ENCODE measurements around the gene TDRKH. TPM values are rescaled to one million over a fixed set of nuclear protein-coding genes. Genes with fewer than 3 reads are reported as not detected.
A peak's percentile ranks its signal among the peaks of the same experiment; 100 is the strongest.
"Not testable (repeated sequence)": the region's sequence is repeated elsewhere in the genome, so short reads cannot be mapped to it uniquely, and the experiment has no call there.

TDRKH gene
- polyA plus RNA-seq, 1 experiment, result 1.1 TPM

DNA sequence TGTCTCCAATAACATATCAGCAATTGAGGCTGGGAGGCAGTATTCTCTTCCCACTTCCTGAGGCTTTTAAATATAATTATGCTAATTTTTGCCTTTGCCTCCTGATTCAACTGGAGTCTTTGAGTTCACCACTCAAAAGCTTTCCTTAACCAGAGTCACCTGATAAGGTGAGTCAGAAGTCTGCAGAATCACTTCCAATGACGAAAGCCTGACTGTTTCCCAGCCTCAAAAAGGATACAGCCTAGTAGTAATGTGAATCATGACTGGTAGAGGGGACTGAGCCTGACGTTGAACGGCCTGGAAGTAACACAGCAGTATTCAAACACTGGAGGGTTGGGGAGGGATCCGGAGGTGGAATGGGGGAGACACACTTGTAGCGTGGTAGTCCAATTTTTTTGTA lies 16.6 kb downstream of the TDRKH start:
- DNase-seq (ENCODE audit: low read depth), result no peak
- ChIA-PET POLR2A (no interaction called here), CTCF (no interaction called here)
- TF ChIP-seq, protein P1, sequence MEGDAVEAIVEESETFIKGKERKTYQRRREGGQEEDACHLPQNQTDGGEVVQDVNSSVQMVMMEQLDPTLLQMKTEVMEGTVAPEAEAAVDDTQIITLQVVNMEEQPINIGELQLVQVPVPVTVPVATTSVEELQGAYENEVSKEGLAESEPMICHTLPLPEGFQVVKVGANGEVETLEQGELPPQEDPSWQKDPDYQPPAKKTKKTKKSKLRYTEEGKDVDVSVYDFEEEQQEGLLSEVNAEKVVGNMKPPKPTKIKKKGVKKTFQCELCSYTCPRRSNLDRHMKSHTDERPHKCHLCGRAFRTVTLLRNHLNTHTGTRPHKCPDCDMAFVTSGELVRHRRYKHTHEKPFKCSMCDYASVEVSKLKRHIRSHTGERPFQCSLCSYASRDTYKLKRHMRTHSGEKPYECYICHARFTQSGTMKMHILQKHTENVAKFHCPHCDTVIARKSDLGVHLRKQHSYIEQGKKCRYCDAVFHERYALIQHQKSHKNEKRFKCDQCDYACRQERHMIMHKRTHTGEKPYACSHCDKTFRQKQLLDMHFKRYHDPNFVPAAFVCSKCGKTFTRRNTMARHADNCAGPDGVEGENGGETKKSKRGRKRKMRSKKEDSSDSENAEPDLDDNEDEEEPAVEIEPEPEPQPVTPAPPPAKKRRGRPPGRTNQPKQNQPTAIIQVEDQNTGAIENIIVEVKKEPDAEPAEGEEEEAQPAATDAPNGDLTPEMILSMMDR (IDR thresholded peaks at IDR 0.05; ENCODE audit: insufficient read depth, low read depth, low read length), result no peak
- Histone ChIP-seq H3K4me3 (ENCODE audit: low read depth, low read length) (no peak overlapping the region), H3K27me3 (ENCODE audit: control insufficient read depth, insufficient read depth, low read length) (no peaks in the 10 kb centered on the region), H3K36me3 (ENCODE audit: control insufficient read depth, insufficient read depth, low read length) (no peaks in the 10 kb centered on the region)

DNA sequence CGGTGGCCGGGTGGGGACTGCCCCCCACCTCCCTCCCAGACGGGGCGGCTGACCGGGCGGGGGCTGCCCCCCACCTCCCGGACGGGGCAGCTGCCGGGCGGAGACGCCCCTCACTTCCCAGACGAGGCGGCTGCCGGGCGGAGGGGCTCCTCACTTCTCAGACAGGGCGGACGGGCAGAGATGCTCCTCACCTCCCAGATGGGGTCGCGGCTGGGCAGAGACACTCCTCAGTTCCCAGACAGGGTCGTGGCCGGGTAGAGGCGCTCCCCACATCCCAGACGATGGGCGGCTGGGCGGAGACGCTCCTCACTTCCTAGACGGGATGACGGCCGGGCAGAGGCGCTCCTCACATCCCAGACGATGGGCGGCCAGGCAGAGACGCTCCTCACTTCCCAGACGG lies 21.0 kb downstream of the TDRKH start:
- H3K36me3 ChIP-seq (ENCODE audit: control insufficient read depth, insufficient read depth, low read length); CTCF ChIA-PET: not testable (repeated sequence)

DNA sequence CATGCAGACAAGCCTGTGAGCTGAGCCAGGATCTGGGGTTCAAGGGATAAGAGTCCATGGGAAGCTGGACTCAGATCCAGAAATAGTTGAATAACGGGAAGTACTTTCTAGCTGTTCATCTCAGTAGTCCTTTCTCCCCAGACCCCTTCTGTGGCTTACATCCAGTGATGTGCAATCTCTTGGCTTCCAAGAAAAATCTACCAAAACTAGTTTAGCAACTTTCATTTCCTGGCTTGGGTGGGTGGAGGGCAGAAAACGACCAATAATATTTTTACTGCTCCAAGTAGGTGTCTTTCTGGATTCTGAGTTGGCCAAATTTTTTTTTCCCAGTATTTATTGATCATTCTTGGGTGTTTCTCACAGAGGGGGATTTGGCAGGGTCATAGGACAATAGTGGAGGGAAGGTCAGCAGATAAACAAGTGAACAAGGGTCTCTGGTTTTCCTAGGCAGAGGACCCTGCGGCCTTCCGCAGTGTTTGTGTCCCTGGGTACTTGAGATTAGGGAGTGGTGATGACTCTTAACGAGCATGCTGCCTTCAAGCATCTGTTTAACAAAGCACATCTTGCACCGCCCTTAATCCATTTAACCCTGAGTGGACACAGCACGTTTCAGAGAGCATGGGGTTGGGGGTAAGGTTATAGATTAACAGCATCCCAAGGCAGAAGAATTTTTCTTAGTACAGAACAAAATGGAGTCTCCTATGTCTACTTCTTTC lies 21.8 kb downstream of the TDRKH start:
- POLR2A ChIA-PET; DNase-seq (ENCODE audit: low read depth); H3K36me3 ChIP-seq (ENCODE audit: control insufficient read depth, insufficient read depth, low read length); CTCF ChIA-PET; H3K4me3 ChIP-seq (ENCODE audit: low read depth, low read length); H3K27me3 ChIP-seq (ENCODE audit: control insufficient read depth, insufficient read depth, low read length): not testable (repeated sequence)

More for the DNA sequence above, 21.0 kb downstream of the TDRKH start:
- H3K27me3 ChIP-seq (ENCODE audit: control insufficient read depth, insufficient read depth, low read length); POLR2A ChIA-PET; H3K4me3 ChIP-seq (ENCODE audit: low read depth, low read length); DNase-seq (ENCODE audit: low read depth): not testable (repeated sequence)

DNA sequence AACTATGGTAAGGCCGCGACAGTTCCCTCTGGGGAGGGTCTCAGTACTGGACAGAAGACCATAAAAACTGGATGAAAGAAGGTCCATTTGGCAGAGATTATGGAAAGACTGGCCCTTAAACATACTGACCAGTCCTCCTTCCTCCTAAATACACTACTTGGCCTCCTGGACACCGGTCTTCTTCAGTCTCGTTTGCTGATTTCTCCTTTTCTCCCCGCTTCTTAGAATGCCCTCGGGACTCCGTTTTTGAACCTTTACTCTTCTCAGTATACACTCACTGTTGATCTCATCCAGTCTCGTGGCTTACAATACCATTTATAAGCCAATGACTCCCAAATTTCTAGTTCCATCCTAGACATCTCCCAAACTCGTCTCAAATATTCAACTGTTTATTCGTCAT lies 26.3 kb downstream of the TDRKH start:
- TF ChIP-seq, protein P1 (IDR thresholded peaks at IDR 0.05; ENCODE audit: insufficient read depth, low read depth, low read length), result no peak
- Histone ChIP-seq H3K4me3 (ENCODE audit: low read depth, low read length) (peak overlapping the region; percentile 89), H3K36me3 (ENCODE audit: control insufficient read depth, insufficient read depth, low read length) (peaks cover 7% of the 10 kb centered on the region), H3K27me3 (ENCODE audit: control insufficient read depth, insufficient read depth, low read length) (no peaks in the 10 kb centered on the region)
- CTCF ChIA-PET, result interaction anchor here (1.7 kb wide), 1 partner anchor 29 kb away, joined by 6 read pairs; no protein-coding TSS in a partner anchor
- POLR2A ChIA-PET, result no interaction called here
- no peak for DNase-seq (ENCODE audit: low read depth)

DNA sequence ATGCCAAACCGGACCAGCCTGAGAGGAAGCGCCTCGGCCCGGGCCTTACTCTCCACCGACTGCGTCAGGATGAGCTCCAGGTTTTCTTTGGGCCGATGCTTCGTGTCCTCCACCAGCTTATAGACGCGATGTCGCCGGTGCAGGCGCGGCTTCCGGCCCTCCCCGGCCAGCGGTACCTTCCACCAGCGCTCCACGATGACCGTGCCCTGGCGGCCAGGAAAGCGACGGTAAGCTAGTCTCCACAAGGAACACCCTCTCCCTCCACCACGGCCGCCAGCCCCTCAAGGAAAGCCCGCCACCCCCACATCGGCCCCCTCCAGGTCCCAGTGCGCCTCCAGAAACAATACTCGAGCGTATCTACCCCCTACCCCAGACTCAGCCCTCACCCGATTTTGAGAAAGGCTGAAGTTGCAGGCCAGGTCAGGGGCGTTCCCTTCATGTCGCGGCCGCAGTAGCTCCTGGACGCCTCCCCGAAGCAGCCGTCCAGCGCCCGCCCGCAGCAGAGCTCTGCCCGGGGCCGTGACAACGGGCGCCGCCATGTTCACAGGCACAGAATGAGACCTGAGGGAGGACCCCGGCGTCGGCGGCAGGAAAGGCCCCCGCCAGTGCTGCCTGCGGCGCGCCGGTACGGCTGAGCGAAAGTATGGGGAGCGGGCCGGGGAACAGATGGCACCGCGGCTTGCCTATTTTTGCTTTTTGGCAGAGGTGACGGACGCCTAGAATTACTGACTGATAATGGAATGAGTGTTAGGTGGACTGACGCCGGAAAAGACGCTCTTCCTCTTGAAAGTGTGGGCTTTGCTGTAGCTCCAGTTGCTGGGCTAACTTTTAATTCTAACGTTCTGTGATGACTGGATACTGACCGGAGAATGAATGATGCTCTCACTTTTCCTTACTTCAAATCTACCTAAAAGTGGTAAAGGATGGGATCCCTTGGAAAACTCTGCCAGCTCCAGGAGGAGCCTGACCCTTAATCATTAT lies 27.1 kb downstream of the TDRKH start, which contains the start of gene MRPL9:
Gene MRPL9, minus strand, starts transcription at position 556 of the 981 bp plus-strand sequence. Its CDS starts 17 bp downstream, at position 539.
- TF ChIP-seq, protein P1 (IDR thresholded peaks at IDR 0.05; ENCODE audit: insufficient read depth, low read depth, low read length), result no peak
- H3K4me3 ChIP-seq (ENCODE audit: low read depth, low read length), result peak within 1 kb of the TSS; percentile 89
- peaks cover 7% of the 10 kb centered on the region for H3K36me3 ChIP-seq (ENCODE audit: control insufficient read depth, insufficient read depth, low read length)
- ChIA-PET POLR2A (interaction anchor here (0.6 kb wide), 1 partner anchor 436 kb away, joined by 3 read pairs; the partner anchor contains the start of gene PI4KB), CTCF (interaction anchor here (0.6 to 1.9 kb wide), 3 partner anchors 11 to 74 kb away, joined by 3 to 6 read pairs (median 5); no protein-coding TSS in a partner anchor)
- peak; percentile 23 for DNase-seq (ENCODE audit: low read depth)
- no peaks in the 10 kb centered on the region for H3K27me3 ChIP-seq (ENCODE audit: control insufficient read depth, insufficient read depth, low read length)

Data from BJ (cell line).